ENCODE measurements around the gene NID1. TPM values are rescaled to one million over a fixed set of nuclear protein-coding genes. Genes with fewer than 3 reads are reported as not detected.

Gene NID1
- total and polyA plus RNA-seq, 9 of the 15 experiments (the other 6 are each of a cell fraction or from before 2014, with no cell fraction given), result 0.22 TPM; not detected in 8

DNA sequence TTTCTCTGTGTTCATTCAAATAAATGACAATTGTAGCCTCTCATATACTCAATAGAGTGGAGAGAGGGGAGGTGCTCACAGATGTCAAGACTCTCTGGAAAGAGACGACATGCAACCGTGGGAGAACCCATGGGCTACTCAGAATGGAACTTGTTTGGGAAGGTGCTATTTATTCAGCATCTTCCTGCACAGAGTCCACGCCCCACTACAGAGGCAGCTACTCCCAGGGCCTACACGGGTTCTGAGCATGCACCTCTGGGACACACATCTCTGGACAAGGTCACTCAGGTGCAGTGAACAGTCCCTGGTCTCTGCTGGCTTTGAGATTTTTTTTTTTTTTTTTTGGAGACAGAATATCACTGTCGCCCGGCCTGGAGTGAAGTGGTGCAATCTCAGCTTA, 64.1 kb downstream of the NID1 start:
- POLR2A ChIA-PET, result no interaction called here

More for the DNA sequence above, 64.1 kb downstream of the NID1 start:
- H3K27ac ChIP-seq (ENCODE audit: extremely low read depth, low read depth, low read length), result no peak overlapping the region
- H3K4me1 ChIP-seq (replicated peaks in 1 of 2; ENCODE audit: control insufficient read depth in 2 of 2, insufficient read depth in 2 of 2, low read length in 2 of 2), result peaks cover 0 to 7% of the 10 kb centered on the region in 2 experiments; a peak in 2 of 5 replicates
- CTCF ChIA-PET (ENCODE audit: low intra/inter-chr PET ratio), result no interaction called here
- H3K36me3 ChIP-seq (ENCODE audit: control insufficient read depth, insufficient read depth, low read length), result no peaks in the 10 kb centered on the region
- peaks cover 17 to 53% of the 10 kb centered on the region in 2 experiments for H3K27me3 ChIP-seq (ENCODE audit: control insufficient read depth in 2 of 2, insufficient read depth in 2 of 2, low read length in 2 of 2)
- no peaks in the 10 kb centered on the region for H3K79me2 ChIP-seq (ENCODE audit: control insufficient read depth, insufficient read depth, low read length)
- H3K9me1 ChIP-seq (ENCODE audit: control insufficient read depth, insufficient read depth, low read length), result no peaks in the 10 kb centered on the region
- no peak overlapping the region for H2AFZ ChIP-seq (ENCODE audit: low read depth, low read length)
- H3K9me3 ChIP-seq (replicated peaks; ENCODE audit: control insufficient read depth, insufficient read depth, low read depth, low read length), result no peaks in the 10 kb centered on the region
- no peak for DNase-seq (ENCODE audit: extremely low read depth in 1 of 4, low spot score in 3 of 4)
- no peak overlapping the region for H3K9ac ChIP-seq (ENCODE audit: insufficient read depth in 1 of 2, low read depth in 2 of 2, low read length in 2 of 2)
- intact Hi-C loops (cut with micrococcal nuclease) (no loop called here), in situ Hi-C loops (cut with MboI) (no loop called here)
- H4K20me1 ChIP-seq (replicated peaks; ENCODE audit: control insufficient read depth, insufficient read depth, low read length), result no peaks in the 10 kb centered on the region
- no peak overlapping the region for H3K4me3 ChIP-seq
- BruUV-seq (replicated peaks), result no TSS peak
- no peak for ATAC-seq
- no peak overlapping the region for H3K4me2 ChIP-seq (ENCODE audit: insufficient read depth, low read length)
- TF ChIP-seq, protein P1, sequence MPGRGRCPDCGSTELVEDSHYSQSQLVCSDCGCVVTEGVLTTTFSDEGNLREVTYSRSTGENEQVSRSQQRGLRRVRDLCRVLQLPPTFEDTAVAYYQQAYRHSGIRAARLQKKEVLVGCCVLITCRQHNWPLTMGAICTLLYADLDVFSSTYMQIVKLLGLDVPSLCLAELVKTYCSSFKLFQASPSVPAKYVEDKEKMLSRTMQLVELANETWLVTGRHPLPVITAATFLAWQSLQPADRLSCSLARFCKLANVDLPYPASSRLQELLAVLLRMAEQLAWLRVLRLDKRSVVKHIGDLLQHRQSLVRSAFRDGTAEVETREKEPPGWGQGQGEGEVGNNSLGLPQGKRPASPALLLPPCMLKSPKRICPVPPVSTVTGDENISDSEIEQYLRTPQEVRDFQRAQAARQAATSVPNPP (IDR thresholded peaks at IDR 0.05; ENCODE audit: borderline replicate concordance, insufficient read depth, insufficient read length), result no peak
- TF ChIP-seq PHF20 (IDR thresholded peaks at IDR 0.05; ENCODE audit: partially characterized antibody), result no peak
- TF ChIP-seq FOXK1 (CRISPR knock-in tag; IDR thresholded peaks at IDR 0.05; ENCODE audit: borderline replicate concordance), result no peak
- TF ChIP-seq, protein P2, sequence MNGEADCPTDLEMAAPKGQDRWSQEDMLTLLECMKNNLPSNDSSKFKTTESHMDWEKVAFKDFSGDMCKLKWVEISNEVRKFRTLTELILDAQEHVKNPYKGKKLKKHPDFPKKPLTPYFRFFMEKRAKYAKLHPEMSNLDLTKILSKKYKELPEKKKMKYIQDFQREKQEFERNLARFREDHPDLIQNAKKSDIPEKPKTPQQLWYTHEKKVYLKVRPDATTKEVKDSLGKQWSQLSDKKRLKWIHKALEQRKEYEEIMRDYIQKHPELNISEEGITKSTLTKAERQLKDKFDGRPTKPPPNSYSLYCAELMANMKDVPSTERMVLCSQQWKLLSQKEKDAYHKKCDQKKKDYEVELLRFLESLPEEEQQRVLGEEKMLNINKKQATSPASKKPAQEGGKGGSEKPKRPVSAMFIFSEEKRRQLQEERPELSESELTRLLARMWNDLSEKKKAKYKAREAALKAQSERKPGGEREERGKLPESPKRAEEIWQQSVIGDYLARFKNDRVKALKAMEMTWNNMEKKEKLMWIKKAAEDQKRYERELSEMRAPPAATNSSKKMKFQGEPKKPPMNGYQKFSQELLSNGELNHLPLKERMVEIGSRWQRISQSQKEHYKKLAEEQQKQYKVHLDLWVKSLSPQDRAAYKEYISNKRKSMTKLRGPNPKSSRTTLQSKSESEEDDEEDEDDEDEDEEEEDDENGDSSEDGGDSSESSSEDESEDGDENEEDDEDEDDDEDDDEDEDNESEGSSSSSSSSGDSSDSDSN (IDR thresholded peaks at IDR 0.05; ENCODE audit: borderline replicate concordance in 1 of 2, low read depth in 2 of 2, low read length in 2 of 2), result no peak
- no peak for TF ChIP-seq EZH2 (IDR thresholded peaks at IDR 0.05; ENCODE audit: borderline replicate concordance, low read depth, low read length)
- TF ChIP-seq, protein P3, sequence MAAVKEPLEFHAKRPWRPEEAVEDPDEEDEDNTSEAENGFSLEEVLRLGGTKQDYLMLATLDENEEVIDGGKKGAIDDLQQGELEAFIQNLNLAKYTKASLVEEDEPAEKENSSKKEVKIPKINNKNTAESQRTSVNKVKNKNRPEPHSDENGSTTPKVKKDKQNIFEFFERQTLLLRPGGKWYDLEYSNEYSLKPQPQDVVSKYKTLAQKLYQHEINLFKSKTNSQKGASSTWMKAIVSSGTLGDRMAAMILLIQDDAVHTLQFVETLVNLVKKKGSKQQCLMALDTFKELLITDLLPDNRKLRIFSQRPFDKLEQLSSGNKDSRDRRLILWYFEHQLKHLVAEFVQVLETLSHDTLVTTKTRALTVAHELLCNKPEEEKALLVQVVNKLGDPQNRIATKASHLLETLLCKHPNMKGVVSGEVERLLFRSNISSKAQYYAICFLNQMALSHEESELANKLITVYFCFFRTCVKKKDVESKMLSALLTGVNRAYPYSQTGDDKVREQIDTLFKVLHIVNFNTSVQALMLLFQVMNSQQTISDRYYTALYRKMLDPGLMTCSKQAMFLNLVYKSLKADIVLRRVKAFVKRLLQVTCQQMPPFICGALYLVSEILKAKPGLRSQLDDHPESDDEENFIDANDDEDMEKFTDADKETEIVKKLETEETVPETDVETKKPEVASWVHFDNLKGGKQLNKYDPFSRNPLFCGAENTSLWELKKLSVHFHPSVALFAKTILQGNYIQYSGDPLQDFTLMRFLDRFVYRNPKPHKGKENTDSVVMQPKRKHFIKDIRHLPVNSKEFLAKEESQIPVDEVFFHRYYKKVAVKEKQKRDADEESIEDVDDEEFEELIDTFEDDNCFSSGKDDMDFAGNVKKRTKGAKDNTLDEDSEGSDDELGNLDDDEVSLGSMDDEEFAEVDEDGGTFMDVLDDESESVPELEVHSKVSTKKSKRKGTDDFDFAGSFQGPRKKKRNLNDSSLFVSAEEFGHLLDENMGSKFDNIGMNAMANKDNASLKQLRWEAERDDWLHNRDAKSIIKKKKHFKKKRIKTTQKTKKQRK (IDR thresholded peaks at IDR 0.05; ENCODE audit: borderline replicate concordance, low read depth, low read length), result no peak
- TF ChIP-seq, protein P4, sequence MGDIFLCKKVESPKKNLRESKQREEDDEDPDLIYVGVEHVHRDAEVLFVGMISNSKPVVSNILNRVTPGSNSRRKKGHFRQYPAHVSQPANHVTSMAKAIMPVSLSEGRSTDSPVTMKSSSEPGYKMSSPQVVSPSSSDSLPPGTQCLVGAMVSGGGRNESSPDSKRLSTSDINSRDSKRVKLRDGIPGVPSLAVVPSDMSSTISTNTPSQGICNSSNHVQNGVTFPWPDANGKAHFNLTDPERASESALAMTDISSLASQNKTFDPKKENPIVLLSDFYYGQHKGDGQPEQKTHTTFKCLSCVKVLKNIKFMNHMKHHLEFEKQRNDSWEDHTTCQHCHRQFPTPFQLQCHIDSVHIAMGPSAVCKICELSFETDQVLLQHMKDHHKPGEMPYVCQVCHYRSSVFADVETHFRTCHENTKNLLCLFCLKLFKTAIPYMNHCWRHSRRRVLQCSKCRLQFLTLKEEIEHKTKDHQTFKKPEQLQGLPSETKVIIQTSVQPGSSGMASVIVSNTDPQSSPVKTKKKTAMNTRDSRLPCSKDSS (IDR thresholded peaks at IDR 0.05; ENCODE audit: low read depth, partially characterized antibody), result no peak
- no peak for TF ChIP-seq STAT5B (CRISPR knock-in tag; IDR thresholded peaks at IDR 0.05)
- no peak for TF ChIP-seq ZNF12 (CRISPR knock-in tag; IDR thresholded peaks at IDR 0.05)
- FAIRE-seq, result no peak
- WGBS (ENCODE audit: insufficient coverage, low coverage, missing lambda C conversion rate), result 7% methylated on average over 6 of the region's 6 CpGs

Measured in K562 (cell line).